ACC112 (cell line): ENCODE results near the gene NOL9.

Experiments used
- H2AFZ ChIP-seq: fragments of 200-600 bp; sonication (generic); one replicate; pipeline ENCODE4 v1.6.0; 2017; ENCODE audit warnings: antibody characterized with exemption, low read length; ENCODE audit not compliant: unreplicated experiment
- H3K27ac ChIP-seq: fragments of 200-600 bp; sonication (generic); 2 replicates; pipeline ENCODE4 v1.5.1; 2014; ENCODE audit warnings: low read depth, mild to moderate bottlenecking, antibody characterized with exemption, low read length, moderate library complexity
- H3K27me3 ChIP-seq: fragments of 200-600 bp; sonication (generic); 2 replicates; pipeline ENCODE4 v1.6.1; 2014; ENCODE audit warnings: mild to moderate bottlenecking, antibody characterized with exemption, low read length, moderate library complexity, mixed read lengths; ENCODE audit not compliant: insufficient read depth
- H3K36me3 ChIP-seq: fragments of 200-600 bp; sonication (generic); 2 replicates; pipeline ENCODE4 v1.6.1; 2016; ENCODE audit warnings: mild to moderate bottlenecking, antibody characterized with exemption, low read length, moderate library complexity, mixed read lengths; ENCODE audit not compliant: insufficient read depth
- H3K4me1 ChIP-seq: fragments of 200-600 bp; sonication (generic); one replicate; pipeline ENCODE4 v1.6.1; 2016; ENCODE audit warnings: low read length, mixed read lengths; ENCODE audit not compliant: insufficient read depth, unreplicated experiment, control insufficient read depth
- H3K4me3 ChIP-seq: fragments of 200-600 bp; sonication (generic); 2 replicates; pipeline ENCODE4 v1.5.1; 2014; ENCODE audit warnings: mild to moderate bottlenecking, low read depth, low read length
- H3K79me2 ChIP-seq: fragments of 200-600 bp; sonication (generic); one replicate; pipeline ENCODE4 v1.6.0; 2016; ENCODE audit warnings: low read length; ENCODE audit not compliant: control insufficient read depth, unreplicated experiment, insufficient read depth

NOL9 gene

DNA sequence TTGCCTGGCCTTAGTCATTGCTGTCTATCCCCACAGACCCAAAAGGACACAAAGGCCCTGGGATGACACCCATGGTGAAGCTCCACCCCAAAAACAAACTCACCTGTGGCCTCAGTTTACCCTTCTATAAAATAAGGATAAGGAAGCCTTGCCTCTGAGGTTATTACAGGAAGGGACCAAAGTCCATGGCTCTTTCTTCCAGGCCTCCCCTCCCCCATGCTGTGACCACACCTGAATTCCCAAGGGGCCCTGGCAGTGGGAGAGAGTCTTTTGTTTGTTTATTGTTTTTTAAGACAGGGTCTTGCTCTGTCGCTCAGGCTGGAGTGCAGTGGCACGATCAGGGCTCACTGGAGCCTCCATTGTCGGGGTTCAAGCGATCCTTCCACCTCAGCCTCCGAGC, 77.8 kb downstream of the NOL9 start:
- Histone ChIP-seq H3K27me3 (no peaks in the 10 kb centered on the region), H3K36me3 (peaks cover 6% of the 10 kb centered on the region; the same call in 1 of the 2 replicates), H3K4me3 (no peak overlapping the region), H3K27ac (no peak overlapping the region), H3K4me1 (no peaks in the 10 kb centered on the region), H3K79me2 (no peaks in the 10 kb centered on the region), H2AFZ (no peak overlapping the region)

DNA sequence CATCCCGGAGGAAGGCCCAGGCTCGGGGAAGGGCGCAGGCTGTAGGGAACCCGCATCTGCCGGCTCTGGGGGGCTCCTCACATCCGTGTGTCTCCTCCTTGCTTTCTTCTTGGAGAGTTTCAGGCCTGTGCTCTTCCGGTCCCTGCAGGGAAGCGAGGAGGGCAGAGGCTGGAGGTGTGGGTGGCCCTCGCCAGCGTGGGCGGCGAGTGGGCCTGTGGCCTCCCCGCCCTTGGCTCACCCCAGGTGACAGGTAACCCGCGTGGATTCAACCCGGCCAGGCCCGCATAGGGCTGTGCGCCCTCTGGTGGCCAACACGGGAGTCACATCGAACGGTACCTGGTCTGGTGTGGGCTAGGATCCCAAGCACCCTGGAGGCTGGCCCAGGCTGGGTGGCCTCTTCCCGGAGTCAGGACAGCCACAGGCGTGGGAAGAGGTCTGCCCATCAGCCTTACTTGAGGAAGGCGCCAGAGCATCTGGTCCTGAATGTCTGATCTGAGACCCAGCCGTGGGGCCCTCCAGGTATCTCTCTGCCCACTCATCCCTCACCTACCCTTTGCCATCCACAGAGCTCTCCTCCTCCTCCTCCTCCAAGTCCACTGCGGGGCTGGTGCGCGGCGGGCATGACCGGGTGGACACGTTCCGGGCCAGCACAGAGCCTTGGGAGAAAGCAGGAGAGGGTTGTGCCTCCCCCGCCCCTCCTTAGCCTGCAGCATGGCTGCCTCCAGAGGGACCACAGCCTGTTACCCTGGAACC, 78.8 kb downstream of the NOL9 start:
- H2AFZ ChIP-seq, result no peak overlapping the region
- H3K36me3 ChIP-seq, result peaks cover 6% of the 10 kb centered on the region; the same call in 1 of the 2 replicates
- H3K4me1 ChIP-seq, result no peaks in the 10 kb centered on the region
- H3K4me3 ChIP-seq, result no peak overlapping the region
- H3K27me3 ChIP-seq, result no peaks in the 10 kb centered on the region
- H3K79me2 ChIP-seq, result no peaks in the 10 kb centered on the region
- no peak overlapping the region for H3K27ac ChIP-seq

DNA sequence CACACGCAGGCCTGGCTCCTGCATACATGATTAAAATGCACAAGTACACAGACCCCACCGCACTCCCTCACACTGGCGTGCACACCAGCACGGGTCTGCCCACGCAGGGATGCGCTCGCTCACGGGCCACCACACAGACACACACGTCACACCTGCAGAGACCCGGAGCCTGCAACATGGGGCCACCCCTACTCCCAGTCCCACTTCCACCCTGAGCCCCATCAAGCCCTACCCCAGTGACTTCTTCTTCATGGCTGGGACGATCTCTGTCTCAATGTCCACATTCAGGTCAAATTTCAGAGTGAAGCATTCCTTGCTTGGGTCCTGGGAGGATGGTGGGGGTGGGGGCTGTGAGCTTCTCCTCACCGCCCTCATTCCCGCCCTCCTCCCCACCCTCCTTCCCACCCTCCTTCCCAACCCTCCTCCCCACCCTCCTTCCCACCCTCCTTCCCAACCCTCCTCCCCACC, 79.5 kb downstream of the NOL9 start:
- Histone ChIP-seq H3K27me3 (no peaks in the 10 kb centered on the region), H3K79me2 (no peaks in the 10 kb centered on the region), H3K4me3 (no peak overlapping the region), H2AFZ (no peak overlapping the region), H3K27ac (no peak overlapping the region), H3K36me3 (peaks cover 8% of the 10 kb centered on the region; the same call in 1 of the 2 replicates), H3K4me1 (no peaks in the 10 kb centered on the region)

DNA sequence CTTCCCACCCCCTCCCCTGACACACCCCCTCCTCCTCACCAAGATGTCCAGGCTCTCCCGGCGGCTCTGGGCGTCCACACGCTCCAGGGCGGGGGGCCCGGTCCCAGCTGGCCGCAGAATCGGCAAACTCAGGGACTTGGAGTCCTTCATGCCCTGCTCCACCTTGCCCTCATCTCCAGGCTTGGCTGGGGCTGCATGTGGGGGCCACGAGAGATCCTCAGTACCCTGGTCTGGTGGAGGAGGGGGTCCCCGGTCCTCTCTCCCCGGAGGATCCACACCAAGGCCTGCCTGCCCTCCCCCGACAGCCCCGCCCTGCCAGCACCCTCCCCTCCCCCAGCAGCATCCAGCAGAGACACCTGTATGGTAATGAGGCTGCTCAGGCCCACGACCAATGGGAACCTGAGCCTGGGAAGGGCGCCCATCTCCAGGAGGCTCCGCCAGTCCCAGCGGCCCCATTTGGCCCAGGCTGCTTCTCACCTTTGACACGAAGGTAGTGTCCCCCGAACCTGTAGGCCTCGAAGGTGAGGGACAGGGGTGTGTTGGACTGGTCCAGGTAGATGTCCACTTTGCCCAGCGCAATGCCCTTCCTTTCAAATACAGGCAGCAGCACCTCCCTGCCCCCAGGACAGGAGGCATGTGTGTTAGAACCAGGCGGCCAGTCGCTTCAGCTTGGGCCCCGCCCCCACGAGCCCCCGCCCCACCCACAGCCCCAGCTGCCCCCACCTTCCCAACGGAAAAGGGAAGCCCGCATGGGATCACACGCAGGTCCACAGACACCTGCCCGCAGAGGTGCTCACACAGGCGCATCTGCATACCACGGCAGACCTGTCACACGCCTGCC, 80.1 kb downstream of the NOL9 start:
- Histone ChIP-seq H2AFZ (no peak overlapping the region), H3K36me3 (peaks cover 8% of the 10 kb centered on the region; the same call in 1 of the 2 replicates), H3K27ac (no peak overlapping the region), H3K4me3 (no peak overlapping the region), H3K27me3 (no peaks in the 10 kb centered on the region), H3K4me1 (no peaks in the 10 kb centered on the region), H3K79me2 (no peaks in the 10 kb centered on the region)

DNA sequence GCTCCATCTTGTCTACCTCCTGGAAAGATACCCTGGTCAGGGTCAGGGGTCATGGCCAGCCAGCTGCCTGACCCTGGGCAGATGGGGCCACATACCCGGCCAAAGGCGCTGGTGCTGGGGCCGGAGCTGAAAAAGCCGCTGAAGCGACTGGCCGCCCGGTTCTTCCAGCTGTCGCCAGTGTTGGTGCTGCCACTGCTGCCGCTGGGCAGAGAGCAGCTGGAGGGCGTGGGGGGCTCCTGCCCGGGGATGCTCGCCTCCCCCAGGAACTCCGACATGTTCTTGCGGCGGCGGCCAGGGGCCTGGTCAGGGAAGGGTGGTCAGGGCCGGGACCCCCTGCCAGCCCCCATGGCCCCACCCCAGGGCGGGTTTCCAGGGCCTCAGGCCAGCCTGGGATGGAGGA, 81.2 kb downstream of the NOL9 start:
- H3K36me3 ChIP-seq, result peaks cover 8% of the 10 kb centered on the region; the same call in 1 of the 2 replicates
- no peaks in the 10 kb centered on the region for H3K79me2 ChIP-seq
- H3K4me3 ChIP-seq, result no peak overlapping the region
- H3K27ac ChIP-seq, result no peak overlapping the region
- H3K4me1 ChIP-seq, result no peaks in the 10 kb centered on the region
- no peaks in the 10 kb centered on the region for H3K27me3 ChIP-seq
- H2AFZ ChIP-seq, result no peak overlapping the region

DNA sequence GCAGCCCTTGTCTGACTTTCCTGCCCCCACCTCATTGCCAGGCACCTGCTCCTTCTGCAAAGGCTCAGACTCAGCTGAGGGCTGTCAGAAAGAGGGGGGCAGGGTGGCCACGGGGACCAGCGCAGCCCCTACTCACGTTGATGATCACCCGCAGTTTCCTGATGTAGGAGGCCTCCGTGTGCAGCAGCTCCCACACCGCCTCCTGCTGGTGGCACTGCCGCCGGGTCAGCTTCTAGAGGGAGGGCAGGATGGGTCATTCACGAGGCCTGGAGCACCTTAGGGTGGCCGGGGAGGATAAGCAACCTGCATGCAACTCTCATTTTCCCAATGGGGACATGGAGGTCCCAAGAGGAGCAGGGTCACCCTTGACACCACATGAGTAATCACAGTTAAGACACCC, 81.9 kb downstream of the NOL9 start:
- H2AFZ ChIP-seq, result no peak overlapping the region

DNA sequence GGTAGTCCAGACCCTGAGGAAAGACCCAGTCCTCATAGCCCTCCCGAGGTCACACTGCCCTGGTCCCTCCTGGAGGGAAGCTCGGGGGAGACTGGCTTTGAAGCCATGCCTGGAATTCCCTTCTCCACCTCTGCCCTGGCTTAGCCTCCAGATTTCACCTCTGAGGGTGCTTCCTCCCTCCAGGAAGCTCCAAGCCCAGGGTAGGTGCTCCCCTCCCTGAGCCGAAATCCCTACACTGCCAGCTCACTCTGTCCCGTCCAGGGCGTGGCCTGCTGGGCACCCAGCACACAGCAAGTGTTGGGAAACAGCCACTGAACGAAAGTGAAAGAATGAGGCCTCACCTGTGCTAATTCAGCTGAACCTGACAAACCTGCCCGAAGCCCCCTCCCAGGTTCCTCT, 82.3 kb downstream of the NOL9 start:
- Histone ChIP-seq H3K79me2 (no peaks in the 10 kb centered on the region), H3K27me3 (no peaks in the 10 kb centered on the region), H3K27ac (no peak overlapping the region), H3K4me1 (no peaks in the 10 kb centered on the region), H3K4me3 (no peak overlapping the region), H3K36me3 (peaks cover 8% of the 10 kb centered on the region; the same call in 1 of the 2 replicates), H2AFZ (no peak overlapping the region)

More for the DNA sequence above, 81.9 kb downstream of the NOL9 start:
- Histone ChIP-seq H3K79me2 (no peaks in the 10 kb centered on the region), H3K4me1 (no peaks in the 10 kb centered on the region), H3K4me3 (no peak overlapping the region), H3K27ac (no peak overlapping the region), H3K36me3 (peaks cover 8% of the 10 kb centered on the region; the same call in 1 of the 2 replicates), H3K27me3 (no peaks in the 10 kb centered on the region)
